HG02759 (cell line): ENCODE data around the gene MIOS.

ENCODE experiments used
- ATAC-seq: cut with Tn5 transposase; IDR thresholded peaks from one replicate; pipeline ENCODE4 v1.9.1; 2021; ENCODE audit warnings: mild to moderate bottlenecking, moderate library complexity; ENCODE audit not compliant: unreplicated experiment

The MIOS gene

DNA sequence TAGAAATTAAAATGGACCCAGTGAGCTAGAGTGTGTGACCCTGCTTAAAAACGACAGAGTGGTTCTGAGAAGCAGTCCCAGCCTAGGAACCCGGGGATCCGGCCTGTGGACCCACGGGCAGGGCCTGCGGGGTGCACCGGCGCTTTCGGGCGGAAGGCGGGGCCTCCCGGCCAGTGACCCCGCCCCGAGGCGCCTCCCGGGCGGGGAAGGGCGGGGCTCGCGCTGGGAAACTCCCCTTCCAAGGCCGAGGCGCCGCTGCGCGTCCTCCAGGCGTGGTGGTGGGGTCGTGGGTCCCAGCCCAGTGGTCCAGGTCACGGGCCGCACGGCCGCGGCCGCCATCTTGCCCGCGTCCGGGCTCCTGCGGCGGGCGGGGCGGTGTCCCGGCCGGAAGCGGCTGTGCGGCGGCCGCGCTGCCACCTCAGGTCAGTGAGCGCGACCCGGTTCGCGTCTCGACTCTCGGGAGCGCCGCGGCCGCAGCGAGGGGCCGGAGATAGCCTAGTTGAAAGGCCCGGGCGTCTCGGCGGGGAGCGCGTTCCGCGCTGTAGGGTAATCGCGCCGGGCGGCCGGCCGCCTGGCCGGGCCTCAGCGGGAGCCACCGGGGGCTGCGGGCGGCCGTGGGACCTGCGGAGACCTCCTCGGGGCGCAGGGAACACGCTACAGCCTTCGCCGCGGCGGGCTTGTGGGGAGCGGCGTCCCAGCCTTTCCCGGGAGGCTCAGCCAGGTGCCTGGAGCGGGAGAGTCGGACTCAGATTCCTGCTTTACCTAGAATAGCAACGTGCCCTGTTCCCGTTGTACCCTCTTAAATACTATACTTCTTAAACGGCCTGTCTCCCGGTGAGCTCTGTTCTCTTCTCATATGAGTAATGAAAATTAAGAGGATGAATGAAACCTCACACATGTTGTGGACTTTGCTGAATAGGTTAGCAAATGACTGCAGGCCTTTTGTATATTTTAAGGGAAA, at the start of gene MIOS:
Gene MIOS, plus strand, starts transcription at position 234 of the 961 bp plus-strand sequence. CDS start 5,592 bp downstream, outside the sequence.
- ATAC-seq: peak; percentile 80

DNA sequence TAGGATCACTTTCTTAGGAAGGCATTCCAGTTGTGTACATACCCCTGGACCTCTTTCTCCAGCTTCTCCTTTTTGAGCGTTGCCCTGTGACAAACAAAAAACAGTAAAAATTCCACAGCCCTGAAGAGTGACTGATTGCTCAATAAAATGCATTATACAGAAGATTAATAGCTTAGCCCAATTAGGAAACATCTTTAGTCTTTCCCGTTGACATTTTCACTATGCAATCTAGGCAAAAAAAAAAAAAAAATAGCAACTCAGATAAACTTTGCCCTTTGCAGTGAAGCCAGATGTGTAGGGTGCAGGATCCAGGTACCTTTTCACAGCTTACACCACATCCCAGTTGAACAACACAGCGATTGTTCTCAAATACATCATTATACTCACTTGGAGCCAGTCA, 48.9 kb upstream of the MIOS start:
- ATAC-seq: no peak

DNA sequence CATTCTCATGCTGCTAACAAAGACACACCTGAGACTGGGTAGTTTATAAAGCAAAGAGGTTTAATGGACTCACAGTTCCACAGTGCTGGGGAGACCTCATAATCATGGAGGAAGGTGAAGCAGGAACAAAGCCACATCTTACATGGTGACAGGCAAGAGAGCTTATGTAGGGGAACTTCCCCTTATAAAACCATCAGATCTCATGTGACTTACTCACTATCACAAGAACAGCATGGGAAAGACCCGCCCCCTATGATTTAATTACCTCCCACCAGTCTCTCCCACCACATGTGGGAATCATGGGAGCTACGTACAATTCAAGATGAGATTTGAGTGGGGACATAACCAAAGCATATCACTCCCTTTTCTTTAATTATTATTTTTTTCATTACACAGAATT, 47.6 kb upstream of the MIOS start:
- no peak for ATAC-seq

DNA sequence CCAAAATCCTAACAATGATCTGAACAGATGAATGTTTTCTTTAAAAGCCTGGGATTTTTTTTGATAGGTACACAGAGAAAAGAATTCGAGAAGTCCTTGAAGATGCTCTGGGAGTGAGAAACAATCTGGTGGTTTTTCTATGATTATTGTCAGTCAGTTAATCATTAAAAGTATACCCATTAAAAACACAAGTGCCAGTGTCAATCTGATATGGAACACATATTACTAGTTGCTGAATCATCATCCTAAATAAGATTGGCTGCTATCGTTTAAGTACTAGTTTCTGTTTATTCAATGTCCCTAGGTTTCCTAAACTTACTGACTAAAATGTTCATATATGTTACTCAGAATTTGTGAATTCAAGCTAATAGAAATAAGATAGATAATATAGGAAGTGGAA, 47.2 kb upstream of the MIOS start:
- ATAC-seq: no peak

DNA sequence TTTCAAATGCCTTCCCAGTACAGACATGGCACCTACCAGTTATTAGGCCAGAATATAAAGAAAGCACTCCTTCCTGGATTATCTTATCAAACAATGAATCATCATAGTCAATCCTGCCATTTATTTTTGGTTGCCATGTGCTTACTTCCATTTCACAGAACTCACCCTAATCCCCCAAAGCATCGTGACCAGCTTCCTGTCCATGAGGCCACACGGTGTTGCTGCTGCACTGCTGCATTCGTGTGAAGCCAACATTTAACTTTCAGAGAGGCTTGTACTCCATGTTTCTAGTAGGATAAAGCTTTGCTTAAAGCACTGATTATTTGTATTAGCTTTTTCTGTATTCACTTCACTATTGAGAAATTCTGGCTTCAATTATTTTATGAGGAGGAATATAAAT, 45.4 kb upstream of the MIOS start:
- ATAC-seq: no peak

DNA sequence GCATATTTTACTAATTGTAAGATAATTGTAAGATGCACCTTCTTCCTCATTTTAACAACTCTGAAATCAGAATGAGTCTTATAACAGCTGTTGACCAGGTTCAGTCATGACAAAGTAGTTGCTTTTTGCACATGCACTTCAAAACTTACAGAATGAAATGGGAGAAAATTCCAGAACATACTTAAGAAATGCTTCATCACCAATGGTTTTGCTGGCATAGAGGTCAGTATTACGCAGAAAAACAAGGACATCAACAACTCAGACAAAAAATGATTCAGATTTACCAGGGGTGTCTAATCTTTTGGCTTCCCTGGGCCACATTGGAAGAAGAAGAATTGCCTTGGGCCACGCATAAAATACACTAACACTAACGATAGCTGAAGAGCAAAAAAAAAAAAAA, 44.3 kb upstream of the MIOS start:
- ATAC-seq: no peak

DNA sequence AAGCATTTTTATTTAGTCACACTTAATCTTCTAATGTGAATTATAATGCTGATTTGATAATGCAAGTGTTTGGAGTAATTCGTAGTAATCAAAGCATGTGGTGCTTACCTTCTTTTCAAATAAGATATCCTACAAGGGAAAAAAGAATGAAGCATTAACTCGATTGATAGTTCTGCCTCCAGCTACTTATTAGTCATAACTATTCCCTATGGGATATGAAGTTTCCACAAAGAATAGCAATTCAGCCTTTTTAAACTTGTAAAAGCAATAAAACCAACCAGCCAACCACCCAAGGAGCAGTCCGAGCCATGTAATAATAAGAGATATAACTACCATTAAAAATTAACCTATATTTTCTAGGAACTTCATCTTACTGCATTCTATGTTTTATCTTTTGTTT, 42.6 kb upstream of the MIOS start:
- ATAC-seq: no peak

DNA sequence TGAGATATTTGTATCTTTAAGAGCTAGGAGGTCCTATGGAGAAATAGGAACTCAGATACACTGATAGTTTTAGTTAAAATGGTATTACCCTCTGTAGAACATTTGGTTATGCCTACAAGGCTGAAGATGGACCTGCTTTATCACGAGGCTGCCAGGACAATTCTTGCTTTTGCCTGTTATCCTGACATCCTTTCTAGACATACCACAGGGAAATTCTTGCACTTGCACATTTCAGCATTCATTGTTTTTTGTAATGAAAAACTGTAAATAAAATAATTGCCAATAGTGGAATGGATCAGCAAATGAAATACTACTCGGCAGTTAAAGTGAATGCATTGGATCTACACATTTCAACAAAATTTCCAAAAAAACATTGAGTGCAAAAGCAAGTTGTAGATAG, 40.7 kb upstream of the MIOS start:
- ATAC-seq: no peak

DNA sequence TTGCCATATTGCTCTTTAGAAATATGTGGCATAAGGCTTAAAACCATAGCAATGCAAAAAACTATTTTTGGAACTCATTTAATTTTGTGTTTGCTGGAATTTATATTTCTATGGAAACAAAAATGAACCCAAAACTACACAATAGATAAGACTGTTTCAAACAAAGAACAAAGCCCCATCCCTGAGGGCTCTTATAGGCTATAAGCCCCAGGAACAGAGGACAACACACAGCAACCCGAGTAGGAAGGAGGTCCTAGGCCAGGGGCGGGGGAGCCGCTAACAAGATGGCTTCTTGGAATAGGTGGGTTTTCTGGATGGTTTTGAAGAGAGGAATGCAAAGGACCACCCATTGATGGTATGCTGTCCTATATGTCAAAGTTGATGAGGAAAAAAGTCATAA, 39.6 kb upstream of the MIOS start:
- no peak for ATAC-seq

DNA sequence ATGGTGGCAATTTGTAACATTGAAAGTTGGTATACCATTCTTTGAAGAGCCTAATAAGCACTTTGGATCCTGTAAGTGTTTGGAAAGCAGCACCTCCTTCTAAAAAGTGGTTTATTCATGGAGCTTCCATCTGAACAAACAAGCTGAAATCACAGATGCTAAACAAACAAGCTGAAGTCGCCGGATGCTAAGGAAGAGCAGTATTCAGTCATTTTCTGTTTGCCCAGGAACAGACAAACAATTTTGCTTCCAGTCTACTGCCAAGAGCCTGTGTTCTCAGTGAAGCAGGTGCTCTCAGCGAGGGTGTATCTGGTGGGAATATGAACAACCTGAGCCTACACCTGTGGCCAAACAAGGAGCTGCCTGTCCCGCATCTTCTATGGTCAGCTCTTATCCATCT, 37.4 kb upstream of the MIOS start:
- ATAC-seq: no peak

DNA sequence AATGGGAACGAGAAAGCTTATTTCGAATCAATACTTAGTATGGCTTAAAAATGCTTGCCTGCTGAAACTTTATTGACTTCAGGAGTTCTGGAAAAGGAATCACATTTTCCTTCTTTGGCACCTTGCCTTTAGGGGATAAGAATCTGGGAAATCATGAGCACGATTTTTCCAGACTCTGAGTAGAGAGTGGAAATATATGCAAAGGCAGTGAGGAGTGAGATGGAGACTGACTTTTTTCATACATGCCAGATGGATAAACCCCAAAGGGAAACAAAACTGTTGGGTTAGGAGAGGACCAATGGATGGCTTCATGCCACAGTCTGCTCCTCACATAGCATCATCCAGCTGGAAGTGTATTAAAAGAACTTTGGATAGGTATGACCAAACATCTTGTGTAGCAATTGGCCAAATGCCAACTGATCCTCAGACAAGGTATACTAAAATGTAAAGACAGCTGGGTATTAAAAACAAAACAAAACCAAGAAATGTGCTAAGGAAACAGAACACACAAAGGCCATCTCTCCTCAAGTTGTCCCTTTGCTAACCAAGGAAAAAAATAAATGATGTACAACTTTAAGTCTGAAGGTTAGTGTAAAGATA, 32.8 kb upstream of the MIOS start:
- no peak for ATAC-seq

DNA sequence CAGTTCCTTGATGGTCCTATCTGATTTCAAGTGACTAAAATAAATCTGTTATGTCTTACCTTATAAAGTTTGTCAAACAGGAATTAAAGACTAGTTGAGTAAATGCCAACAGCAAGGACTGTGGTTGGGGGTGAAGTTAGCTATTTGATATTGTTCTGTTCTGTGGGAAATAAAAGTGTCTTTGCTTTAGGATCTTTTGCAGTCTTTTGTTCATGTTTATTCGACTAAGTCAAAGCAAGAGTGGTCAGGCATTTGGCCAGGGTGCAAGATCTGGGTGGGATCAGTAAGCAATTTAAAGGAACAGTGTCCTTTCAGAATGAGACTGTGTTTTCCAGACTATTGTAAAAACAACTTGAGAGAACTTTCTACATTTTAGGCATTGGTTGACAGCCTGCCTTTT, 31.0 kb upstream of the MIOS start, which contains the start of gene COL28A1:
Gene COL28A1, minus strand, starts transcription at position 183 of the 400 bp plus-strand sequence. CDS start 2,998 bp downstream, outside the sequence.
- ATAC-seq: no peak

DNA sequence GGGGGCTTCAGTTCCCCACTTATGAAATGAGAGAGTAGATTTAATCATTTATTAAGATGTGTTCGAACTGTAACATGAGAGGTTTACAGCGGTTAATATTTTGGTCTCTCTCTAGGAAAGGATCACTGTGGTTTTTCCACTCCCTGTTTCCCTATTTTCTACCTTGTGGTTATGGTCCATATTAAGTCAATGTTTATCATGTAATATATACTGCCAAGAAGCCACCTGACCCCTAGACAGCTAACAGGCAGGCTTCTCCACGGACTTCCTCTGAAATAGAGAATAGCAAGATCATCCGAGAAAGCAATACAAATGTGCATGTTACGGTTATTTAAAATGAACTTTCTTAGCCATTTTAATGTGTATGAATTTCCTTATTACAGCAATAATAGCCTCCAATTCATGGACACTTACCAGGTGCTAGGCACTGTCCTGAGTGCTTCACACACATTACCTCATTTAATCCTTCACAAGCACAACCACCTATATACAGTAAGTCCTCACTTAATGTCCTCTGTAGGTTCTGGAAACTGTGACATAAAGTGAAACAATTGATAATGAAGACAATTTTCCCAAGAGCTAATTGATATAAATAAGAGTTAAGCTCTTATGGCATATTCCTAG, 30.2 kb upstream of the MIOS start:
- no peak for ATAC-seq

DNA sequence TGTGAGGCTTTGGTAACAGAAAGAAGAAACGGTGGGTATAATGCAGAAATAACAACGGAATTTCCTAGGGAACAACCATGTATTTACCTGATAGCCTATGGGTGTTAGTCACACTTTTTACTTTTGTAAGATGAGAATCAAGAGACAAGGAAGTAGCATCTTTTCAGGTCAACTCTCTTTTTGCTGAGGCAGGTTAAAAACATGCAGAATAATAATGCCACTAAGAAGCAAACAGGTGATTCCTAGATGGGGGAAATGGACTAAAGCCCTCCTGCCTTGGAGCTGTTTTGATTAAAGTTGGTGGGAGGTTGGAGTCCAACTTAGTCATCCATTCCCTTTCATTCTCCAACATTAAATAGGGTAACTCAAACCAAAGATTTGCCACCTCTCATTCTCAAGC, 29.0 kb upstream of the MIOS start:
- ATAC-seq: no peak

DNA sequence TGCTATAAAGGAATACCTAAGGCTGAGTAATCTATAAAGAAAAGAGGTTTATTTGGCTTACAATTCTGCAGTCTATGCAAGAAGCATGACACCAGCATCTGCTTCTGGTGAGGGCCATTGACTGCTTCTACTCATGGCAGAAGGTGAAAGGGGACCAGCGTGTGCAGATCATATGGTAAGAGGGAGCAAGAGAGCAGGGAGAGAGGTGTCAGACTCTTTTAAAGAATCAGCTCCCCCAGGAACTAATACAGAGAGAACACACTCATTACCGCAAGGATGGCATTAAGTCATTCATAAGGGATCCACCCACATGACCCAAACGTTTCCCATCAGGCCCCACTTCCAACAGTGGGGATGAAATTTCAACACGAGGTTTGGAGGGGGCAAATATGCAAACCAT, 27.5 kb upstream of the MIOS start:
- ATAC-seq: no peak

DNA sequence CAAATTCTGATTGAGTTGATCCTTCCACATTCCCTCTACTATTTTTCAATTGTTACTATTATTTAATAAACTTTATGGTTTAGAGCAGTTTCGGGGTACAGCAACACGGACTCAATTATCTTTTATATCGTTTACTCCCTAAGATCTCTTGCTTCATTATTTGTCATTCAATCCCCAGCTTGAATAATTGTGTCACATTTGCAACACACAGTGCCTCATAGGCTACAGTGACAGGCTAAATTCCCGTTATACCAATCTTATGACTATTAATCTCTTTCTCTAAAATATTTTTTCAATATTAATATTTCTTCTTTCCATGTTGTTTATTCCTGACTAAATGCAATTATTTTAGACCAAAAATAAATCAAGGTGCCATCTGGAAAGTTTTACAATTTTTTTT, 27.0 kb upstream of the MIOS start:
- no peak for ATAC-seq

DNA sequence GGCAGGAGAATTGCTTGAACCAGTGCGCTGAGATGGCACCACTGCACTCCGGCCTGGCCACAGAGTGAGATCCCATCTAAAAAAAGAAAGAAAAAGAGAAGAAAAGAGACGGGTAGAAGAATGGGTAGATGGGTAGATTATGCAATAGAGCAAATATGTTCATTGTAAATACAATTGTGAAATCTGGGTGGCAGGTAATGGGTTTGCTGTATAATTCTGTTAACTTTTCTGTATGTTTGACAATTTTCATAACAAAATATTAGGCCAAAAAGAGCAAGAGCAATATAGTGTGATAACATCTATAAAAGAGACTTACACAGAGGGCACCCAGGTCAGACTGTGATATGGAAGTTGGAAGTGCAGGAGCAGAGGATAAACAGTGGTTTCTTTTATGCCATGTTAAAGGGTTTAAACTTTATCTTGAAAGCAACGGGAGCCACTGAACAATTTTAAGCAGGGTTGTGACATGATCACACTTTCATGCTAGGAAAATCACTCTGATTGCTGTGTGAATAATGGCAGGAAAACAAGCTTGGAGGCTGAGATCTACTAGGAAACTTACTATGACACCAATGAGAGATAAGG, 24.3 kb upstream of the MIOS start:
- no peak for ATAC-seq

DNA sequence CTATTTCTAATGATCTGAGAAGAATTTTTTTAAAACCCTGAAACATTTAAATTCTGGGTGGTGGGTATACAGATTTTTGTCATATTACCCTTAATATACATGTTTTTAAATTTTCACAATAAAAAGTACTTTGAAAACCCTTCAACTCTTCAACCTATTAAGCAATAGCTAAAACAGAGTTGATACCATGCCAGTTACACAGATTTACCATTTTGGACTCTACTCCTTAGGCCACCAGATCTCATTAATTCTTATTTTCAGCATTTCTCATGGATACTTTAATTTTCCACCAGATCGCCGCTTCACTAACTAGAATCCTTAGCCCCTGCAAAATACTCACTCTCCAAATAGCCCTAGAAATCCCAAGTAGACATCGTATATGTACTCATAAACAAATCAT, 18.3 kb upstream of the MIOS start:
- ATAC-seq: no peak

DNA sequence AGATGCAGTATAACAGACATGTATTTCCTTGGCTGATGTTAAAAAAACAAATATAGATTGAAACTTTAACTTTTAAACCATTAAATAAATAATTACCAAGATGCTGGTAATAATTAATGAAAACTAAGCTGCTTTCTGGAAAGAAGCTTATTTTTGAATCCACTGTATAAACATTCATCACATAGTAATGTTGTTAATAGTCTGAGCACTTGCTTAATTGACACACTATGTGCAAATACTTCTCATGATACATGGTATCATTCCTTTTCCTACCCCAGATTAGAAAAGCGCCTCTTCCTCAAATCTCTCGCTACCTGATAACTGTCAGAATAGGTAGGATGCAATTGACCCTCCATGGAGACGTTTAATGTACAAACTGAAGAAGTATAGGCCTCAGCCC, 16.0 kb upstream of the MIOS start:
- ATAC-seq: no peak

DNA sequence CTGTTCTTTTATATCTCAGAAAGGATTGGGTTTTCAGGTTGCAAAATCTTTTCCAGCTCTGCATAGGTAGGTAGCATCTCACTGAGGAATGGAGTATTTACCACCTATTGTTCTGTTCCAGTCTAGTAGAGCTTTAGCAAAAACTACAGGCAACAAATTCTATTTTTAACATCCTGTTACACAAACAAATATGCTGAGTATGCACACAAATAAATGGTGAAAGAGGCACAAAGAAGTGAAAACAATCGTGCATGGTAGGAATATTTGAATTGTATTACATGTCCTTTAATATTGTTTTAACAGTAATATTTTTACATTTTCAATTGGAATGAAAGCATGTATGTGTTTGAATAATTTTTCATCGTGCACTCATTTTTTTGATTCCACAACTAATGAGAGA, 14.5 kb upstream of the MIOS start:
- ATAC-seq: no peak

DNA sequence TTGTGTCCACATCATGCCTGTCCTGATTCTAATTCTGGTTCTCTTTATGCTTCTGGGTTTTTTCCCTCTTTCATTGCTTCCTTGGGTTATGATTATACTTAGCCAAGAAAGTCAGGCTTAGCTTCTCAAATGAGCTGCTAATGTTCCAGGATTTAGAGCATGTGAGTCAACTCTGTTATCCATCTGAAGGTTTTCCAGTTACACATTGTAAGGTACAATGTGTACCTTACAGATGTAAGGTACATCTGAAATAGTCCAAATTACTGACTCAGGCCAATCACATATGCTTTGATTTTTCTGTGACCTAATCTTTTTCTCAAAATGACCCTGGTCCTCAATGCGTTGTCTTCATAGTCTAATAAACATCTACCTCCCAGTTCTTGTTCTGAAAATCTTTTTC, 13.3 kb upstream of the MIOS start:
- ATAC-seq: no peak
